H1 (cell line): ENCODE results near the gene DENND6B. TPM values are rescaled to one million over a fixed set of nuclear protein-coding genes. Genes with fewer than 3 reads are reported as not detected.

Experiments used
- ATF2 ChIP-seq: IDR thresholded peaks from 2 replicates; pipeline ENCODE4 v1.6.1; 2012; ENCODE audit warnings: low read length, inconsistent platforms
- ATF3 ChIP-seq: IDR thresholded peaks from 2 replicates; pipeline ENCODE4 v1.6.1; 2011; ENCODE audit warnings: low read depth, mild to moderate bottlenecking, low read length; ENCODE audit not compliant: insufficient read depth
- BACH1 ChIP-seq: IDR thresholded peaks from 2 replicates; pipeline ENCODE4 v1.6.1; 2012; ENCODE audit warnings: low read length, improper control_type of control experiment
- CHD2 ChIP-seq: IDR thresholded peaks from 2 replicates; pipeline ENCODE4 v1.6.1; 2012; ENCODE audit warnings: low read length, improper control_type of control experiment
- CHD7 ChIP-seq: fragments of 300-600 bp; sonication (generic); IDR thresholded peaks from 2 replicates; pipeline ENCODE4 v1.7.1; 2012; ENCODE audit warnings: low read length, moderate library complexity, mild to moderate bottlenecking, inconsistent platforms; ENCODE audit not compliant: insufficient replicate concordance
- EGR1 ChIP-seq: IDR thresholded peaks from 2 replicates; pipeline ENCODE4 v1.6.1; 2011; ENCODE audit warnings: low read depth, low read length, borderline replicate concordance
- GTF2F1 ChIP-seq: IDR thresholded peaks from 2 replicates; pipeline ENCODE4 v1.6.1; 2012; ENCODE audit warnings: low read depth, low read length, improper control_type of control experiment, borderline replicate concordance
- RBBP5 ChIP-seq: IDR thresholded peaks from 2 replicates; pipeline ENCODE4 v1.7.1; 2012; ENCODE audit warnings: low read depth, mild to moderate bottlenecking, inconsistent platforms, low read length, moderate library complexity, borderline replicate concordance
- ZNF274 ChIP-seq: IDR thresholded peaks from 2 replicates; pipeline ENCODE4 v1.7.0; 2012; ENCODE audit warnings: low read length, borderline replicate concordance; ENCODE audit errors: extremely low read depth
- polyA plus RNA-seq, 7 experiments: library from polyadenylated mRNA; depleted of rRNA in 3 of 7; stranded (reverse) in 5 of 7; unstranded in 2 of 7; fragments of >200 nt in 5 of 7; fragments of 200-250 nt in 2 of 7; gene quantifications; 1 replicate in 5 of 7; 2 replicates in 1 of 7; 4 replicates in 1 of 7; pipeline versions ENCODE4 v1.2.1 to v1.2.3, GENCODE V29; 2011 to 2013; ENCODE audit warnings: missing spikeins in 2 of 7, mixed read lengths in 2 of 7
- total RNA-seq: library from RNA; stranded (reverse); fragmentation: NEBNext Ultra II Directional; extraction: Animal tissue kit (Norgen Biotek cat#: 25700); gene quantifications from 2 replicates; pipeline ENCODE4 v1.2.1, GENCODE V29; 2021

DENND6B gene
- total and polyA plus RNA-seq, 2 of the 8 experiments (the other 6 are each of a cell fraction or from before 2014, with no cell fraction given): 1.1 to 1.9 TPM

- TF ChIP-seq ATF2: no peak
- no peak for TF ChIP-seq ZNF274
- no peak for TF ChIP-seq CHD7
- no peak for TF ChIP-seq CHD2
- no peak for TF ChIP-seq EGR1
- no peak for TF ChIP-seq RBBP5
- no peak for TF ChIP-seq BACH1
- TF ChIP-seq GTF2F1: no peak
- TF ChIP-seq ATF3: no peak
These were observed 17.2 kb downstream of the DENND6B start (continued) for GRCh38 chr22:50309601-50309991.
